SK-N-SH (cell line): ENCODE measurements around the gene MYO1B. TPM values are rescaled to one million over a fixed set of nuclear protein-coding genes. Genes with fewer than 3 reads are reported as not detected.

Source experiments
- CTCF ChIA-PET: fragments of 300-600, 350-600 bp; formaldehyde crosslinking; extraction: SDS; loops from one replicate; lab custom pipeline; 2021; lab: Yijun Ruan, JAX
- POLR2A ChIA-PET: fragments of 350-600 bp; sonication (Branson Sonifier 250); formaldehyde crosslinking; extraction: SDS; loops from one replicate; lab custom pipeline; 2020; ENCODE audit warnings: antibody characterized with exemption, inconsistent platforms; lab: Yijun Ruan, JAX
- DNase-seq: peaks from one replicate; pipeline ENCODE4 v3.0.0; 2012
- H2AFZ ChIP-seq: fragments of 200-600 bp; sonication (generic); 2 replicates; pipeline ENCODE4 v1.8.1; 2016; ENCODE audit warnings: antibody characterized with exemption, mild to moderate bottlenecking, low read depth
- H3F3A ChIP-seq: fragments of 200-600 bp; sonication (generic); replicated peaks from 2 replicates; pipeline ENCODE3; 2016; ENCODE audit warnings: antibody characterized with exemption, mild to moderate bottlenecking; ENCODE audit not compliant: insufficient read depth
- H3K27ac ChIP-seq, 2 experiments: fragments of 200-500 bp in 1 of 2; fragments of 200-600 bp in 1 of 2; sonication (Bioruptor generic) in 1 of 2; sonication (generic), shearing (Covaris generic) in 1 of 2; 2 replicates each; pipeline versions ENCODE4 v1.5.1 to v1.6.1; 2014 to 2016; ENCODE audit warnings: low read depth in 2 of 2, inconsistent platforms in 1 of 2, low read length in 1 of 2, mild to moderate bottlenecking in 1 of 2, mixed read lengths in 1 of 2
- H3K27me3 ChIP-seq: fragments of 200-600 bp; sonication (generic), shearing (Covaris generic); 2 replicates; pipeline ENCODE4 v1.6.1; 2016; ENCODE audit warnings: mixed run types; ENCODE audit not compliant: insufficient read depth
- H3K36me3 ChIP-seq, 2 experiments: fragments of 200-500 bp in 1 of 2; fragments of 200-600 bp in 1 of 2; sonication (Bioruptor generic) in 1 of 2; sonication (generic) in 1 of 2; replicated peaks in 1 of 2; 2 replicates each; pipeline versions ENCODE3 to v1.5.1; 2014 to 2016; ENCODE audit warnings: low read length in 1 of 2, mild to moderate bottlenecking in 1 of 2; ENCODE audit not compliant: insufficient read depth in 2 of 2, control insufficient read depth in 1 of 2
- H3K4me1 ChIP-seq, 2 experiments: fragments of 200-500 bp in 1 of 2; fragments of 200-600 bp in 1 of 2; sonication (Bioruptor generic) in 1 of 2; sonication (generic), shearing (Covaris generic) in 1 of 2; 2 replicates each; pipeline versions ENCODE4 v1.5.1 to v1.6.1; 2014 to 2016; ENCODE audit warnings: low read depth in 1 of 2, low read length in 1 of 2, mixed run types in 1 of 2; ENCODE audit not compliant: insufficient read depth in 2 of 2, control insufficient read depth in 1 of 2
- H3K4me2 ChIP-seq: fragments of 200-600 bp; sonication (generic), shearing (Covaris generic); 2 replicates; pipeline ENCODE4 v1.6.1; 2017; ENCODE audit warnings: mixed run types
- H3K4me3 ChIP-seq, 2 experiments: fragments of 200-500 bp in 1 of 2; fragments of 200-600 bp in 1 of 2; sonication (Bioruptor generic) in 1 of 2; sonication (generic), shearing (Covaris generic) in 1 of 2; 2 replicates each; pipeline versions ENCODE4 v1.5.1 to v1.8.1; 2014 to 2016; ENCODE audit warnings: low read depth in 2 of 2, inconsistent platforms in 1 of 2, low read length in 1 of 2, mild to moderate bottlenecking in 1 of 2, mixed read lengths in 1 of 2, moderate library complexity in 1 of 2
- H3K79me2 ChIP-seq: fragments of 200-600 bp; sonication (generic); 2 replicates; pipeline ENCODE4 v1.8.1; 2017; ENCODE audit warnings: mild to moderate bottlenecking; ENCODE audit not compliant: insufficient read depth
- H3K9ac ChIP-seq: fragments of 200-600 bp; sonication (generic); 2 replicates; pipeline ENCODE4 v1.6.1; 2017; ENCODE audit warnings: mixed run types
- H3K9me2 ChIP-seq: fragments of 200-600 bp; sonication (generic); 2 replicates; pipeline ENCODE4 v1.6.1; 2017; ENCODE audit warnings: mixed run types
- H3K9me3 ChIP-seq: fragments of 200-600 bp; sonication (generic); 2 replicates; pipeline ENCODE4 v1.6.1; 2017; ENCODE audit warnings: mixed run types, mild to moderate bottlenecking, moderate library complexity
- H4K20me1 ChIP-seq: fragments of 200-600 bp; sonication (generic); 2 replicates; pipeline ENCODE4 v1.6.1; 2017; ENCODE audit warnings: mild to moderate bottlenecking, mixed run types; ENCODE audit not compliant: insufficient read depth
- CHD2 ChIP-seq: fragments of 150-350 bp; IDR thresholded peaks from 2 replicates; pipeline ENCODE4 v1.6.1; 2018; ENCODE audit warnings: low read length; ENCODE audit not compliant: partially characterized antibody
- CTCF ChIP-seq: fragments of 200-600 bp; sonication (generic); IDR thresholded peaks from 2 replicates; pipeline ENCODE4 v1.6.1; 2017; ENCODE audit warnings: antibody characterized with exemption, mild to moderate bottlenecking, moderate library complexity
- ELF1 ChIP-seq: IDR thresholded peaks from 2 replicates; pipeline ENCODE4 v1.4.0; 2012
- EP300 ChIP-seq, 2 experiments: IDR thresholded peaks; 2 replicates each; pipeline versions ENCODE4 v1.4.0 to v1.6.1; 2012; ENCODE audit warnings: borderline replicate concordance in 1 of 2, low read depth in 1 of 2, low read length in 1 of 2
- FOSL2 ChIP-seq: IDR thresholded peaks from 2 replicates; pipeline ENCODE4 v1.4.0; 2012; ENCODE audit warnings: low read depth, mild to moderate bottlenecking, moderate library complexity, borderline replicate concordance
- GATA2 ChIP-seq: sonication (generic); formaldehyde crosslinking; IDR thresholded peaks from 2 replicates; pipeline ENCODE4 v1.5.0; 2020; ENCODE audit warnings: mild to moderate bottlenecking, missing genetic modification reagents
- IRF3 ChIP-seq: fragments of 150-350 bp; IDR thresholded peaks from 2 replicates; pipeline ENCODE4 v1.6.1; 2016; ENCODE audit warnings: mild to moderate bottlenecking, low read depth, low read length
- NFIC ChIP-seq: IDR thresholded peaks from 2 replicates; pipeline ENCODE4 v1.4.0; 2012; ENCODE audit warnings: borderline replicate concordance
- NRF1 ChIP-seq: IDR thresholded peaks from 2 replicates; pipeline ENCODE4 v1.6.1; 2012; ENCODE audit warnings: low read depth, mild to moderate bottlenecking, low read length
- RAD21 ChIP-seq: IDR thresholded peaks from 2 replicates; pipeline ENCODE4 v1.6.1; 2012; ENCODE audit warnings: mild to moderate bottlenecking, low read length
- RFX5 ChIP-seq: IDR thresholded peaks from 2 replicates; pipeline ENCODE4 v1.6.1; 2012; ENCODE audit warnings: mild to moderate bottlenecking, improper control_type of control experiment, low read length
- RXRA ChIP-seq: IDR thresholded peaks from 2 replicates; pipeline ENCODE4 v1.4.0; 2012; ENCODE audit warnings: low read depth, mild to moderate bottlenecking, borderline replicate concordance
- SIN3A ChIP-seq: IDR thresholded peaks from 2 replicates; pipeline ENCODE4 v1.6.1; 2012; ENCODE audit warnings: low read depth, mild to moderate bottlenecking, low read length, moderate library complexity, borderline replicate concordance
- TEAD4 ChIP-seq: IDR thresholded peaks from 2 replicates; pipeline ENCODE4 v1.4.0; 2012; ENCODE audit warnings: mild to moderate bottlenecking, borderline replicate concordance; ENCODE audit not compliant: insufficient read depth
- YY1 ChIP-seq: IDR thresholded peaks from 2 replicates; pipeline ENCODE4 v1.4.0; 2012; ENCODE audit warnings: low read depth, mild to moderate bottlenecking
- WGBS: methylation state at CpG from one replicate; pipeline ENCODE4 v1.1.6; 2017; ENCODE audit warnings: low lambda C conversion rate; 5-methylcytosine and 5-hydroxymethylcytosine counted together
- polyA plus RNA-seq, 3 experiments: library from polyadenylated mRNA; depleted of rRNA; stranded (reverse); fragments of >200 nt; gene quantifications; 2 replicates each; pipeline ENCODE4 v1.2.3, GENCODE V29; 2012
- TF ChIP-seq, protein P1 (sequence below): IDR thresholded peaks from 2 replicates; pipeline ENCODE4 v1.4.0; 2012; ENCODE audit warnings: low read depth
- TF ChIP-seq, protein P2 (sequence below): IDR thresholded peaks from 2 replicates; pipeline ENCODE4 v1.4.0; 2012; ENCODE audit warnings: low read depth, borderline replicate concordance

Gene MYO1B
- polyA plus RNA-seq, 1 of the 3 experiments (the other 2 are of a cell fraction), result 20.2 TPM

- Histone ChIP-seq H3F3A (peaks cover 2% of the 10 kb centered on the region), H3K27ac (no peak overlapping the region), H3K9ac (no peak overlapping the region), H4K20me1 (no peaks in the 10 kb centered on the region), H3K4me3 (no peak overlapping the region), H3K79me2 (no peaks in the 10 kb centered on the region), H3K4me2 (no peak overlapping the region), H3K9me2 (no peaks in the 10 kb centered on the region), H3K4me1 (peaks cover 0 to 9% of the 10 kb centered on the region in 2 experiments; a peak in 2 of 4 replicates), H3K27me3 (no peaks in the 10 kb centered on the region), H3K36me3 (no peaks in the 10 kb centered on the region), H3K9me3 (no peaks in the 10 kb centered on the region), H2AFZ (no peak overlapping the region)
- DNase-seq, result no peak
- WGBS, result 82% methylated on average over 5 of the region's 5 CpGs
- ChIA-PET CTCF (no interaction called here), POLR2A (no interaction called here)
- TF ChIP-seq FOSL2 (no peak), CTCF (no peak), RFX5 (no peak), ELF1 (no peak), CHD2 (no peak)
- TF ChIP-seq, protein P1, sequence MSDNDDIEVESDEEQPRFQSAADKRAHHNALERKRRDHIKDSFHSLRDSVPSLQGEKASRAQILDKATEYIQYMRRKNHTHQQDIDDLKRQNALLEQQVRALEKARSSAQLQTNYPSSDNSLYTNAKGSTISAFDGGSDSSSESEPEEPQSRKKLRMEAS, result no peak
Measured at GRCh38 chr2:191467113-191467512, 221.9 kb downstream of the MYO1B start.

DNA sequence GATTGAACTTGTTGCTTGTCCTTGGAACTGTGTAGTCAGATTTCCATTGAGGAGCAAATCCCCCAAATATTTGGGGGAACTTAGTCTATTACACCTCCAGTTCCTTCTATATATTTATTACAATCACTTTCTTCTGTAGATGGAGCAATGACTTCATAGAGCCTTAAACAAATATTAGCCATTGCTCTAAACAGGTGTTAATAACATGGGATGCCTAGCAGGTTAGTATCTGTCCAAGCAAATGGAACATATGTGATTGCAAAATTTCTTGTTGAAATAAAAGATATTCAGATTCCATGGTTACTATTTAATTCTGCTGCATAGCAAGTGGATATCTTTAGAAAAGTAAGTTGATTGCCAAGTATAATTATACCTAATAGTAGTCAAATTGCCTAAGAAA lies 225.1 kb downstream of the MYO1B start:
- no peaks in the 10 kb centered on the region for H3K9me2 ChIP-seq
- H3K36me3 ChIP-seq, result no peaks in the 10 kb centered on the region
- H3K27me3 ChIP-seq, result no peaks in the 10 kb centered on the region; the same call in 1 of the 2 replicates
- ChIA-PET CTCF (interaction anchor here (1.1 to 2.8 kb wide), 2 partner anchors 9 to 31 kb away, joined by 4 to 12 read pairs; no protein-coding TSS in a partner anchor), POLR2A (no interaction called here)
- no peak for DNase-seq
- H3K4me2 ChIP-seq, result no peak overlapping the region
- no peak overlapping the region for H3K27ac ChIP-seq
- H4K20me1 ChIP-seq, result no peaks in the 10 kb centered on the region
- peaks cover 2% of the 10 kb centered on the region for H3F3A ChIP-seq
- peaks cover 0 to 5% of the 10 kb centered on the region in 2 experiments; a peak in 2 of 4 replicates for H3K4me1 ChIP-seq
- H3K79me2 ChIP-seq, result no peaks in the 10 kb centered on the region
- H3K9ac ChIP-seq, result no peak overlapping the region
- no peaks in the 10 kb centered on the region for H3K9me3 ChIP-seq
- H3K4me3 ChIP-seq, result no peak overlapping the region
- H2AFZ ChIP-seq, result no peak overlapping the region
- TF ChIP-seq NRF1 (no peak), RXRA (no peak), IRF3 (no peak), EP300 (IDR thresholded peaks at IDR 0.05; ENCODE audit: borderline replicate concordance in 1 of 2, low read depth in 1 of 2, low read length in 1 of 2) (no peak), GATA2 (CRISPR knock-in tag) (no peak), CTCF (no peak), NFIC (no peak), SIN3A (no peak), RAD21 (no peak), ELF1 (no peak), YY1 (no peak), TEAD4 (no peak)
- TF ChIP-seq, protein P2, sequence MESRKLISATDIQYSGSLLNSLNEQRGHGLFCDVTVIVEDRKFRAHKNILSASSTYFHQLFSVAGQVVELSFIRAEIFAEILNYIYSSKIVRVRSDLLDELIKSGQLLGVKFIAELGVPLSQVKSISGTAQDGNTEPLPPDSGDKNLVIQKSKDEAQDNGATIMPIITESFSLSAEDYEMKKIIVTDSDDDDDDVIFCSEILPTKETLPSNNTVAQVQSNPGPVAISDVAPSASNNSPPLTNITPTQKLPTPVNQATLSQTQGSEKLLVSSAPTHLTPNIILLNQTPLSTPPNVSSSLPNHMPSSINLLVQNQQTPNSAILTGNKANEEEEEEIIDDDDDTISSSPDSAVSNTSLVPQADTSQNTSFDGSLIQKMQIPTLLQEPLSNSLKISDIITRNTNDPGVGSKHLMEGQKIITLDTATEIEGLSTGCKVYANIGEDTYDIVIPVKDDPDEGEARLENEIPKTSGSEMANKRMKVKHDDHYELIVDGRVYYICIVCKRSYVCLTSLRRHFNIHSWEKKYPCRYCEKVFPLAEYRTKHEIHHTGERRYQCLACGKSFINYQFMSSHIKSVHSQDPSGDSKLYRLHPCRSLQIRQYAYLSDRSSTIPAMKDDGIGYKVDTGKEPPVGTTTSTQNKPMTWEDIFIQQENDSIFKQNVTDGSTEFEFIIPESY, result no peak
